ENCODE measurements around the gene MPDU1.

Gene MPDU1

DNA sequence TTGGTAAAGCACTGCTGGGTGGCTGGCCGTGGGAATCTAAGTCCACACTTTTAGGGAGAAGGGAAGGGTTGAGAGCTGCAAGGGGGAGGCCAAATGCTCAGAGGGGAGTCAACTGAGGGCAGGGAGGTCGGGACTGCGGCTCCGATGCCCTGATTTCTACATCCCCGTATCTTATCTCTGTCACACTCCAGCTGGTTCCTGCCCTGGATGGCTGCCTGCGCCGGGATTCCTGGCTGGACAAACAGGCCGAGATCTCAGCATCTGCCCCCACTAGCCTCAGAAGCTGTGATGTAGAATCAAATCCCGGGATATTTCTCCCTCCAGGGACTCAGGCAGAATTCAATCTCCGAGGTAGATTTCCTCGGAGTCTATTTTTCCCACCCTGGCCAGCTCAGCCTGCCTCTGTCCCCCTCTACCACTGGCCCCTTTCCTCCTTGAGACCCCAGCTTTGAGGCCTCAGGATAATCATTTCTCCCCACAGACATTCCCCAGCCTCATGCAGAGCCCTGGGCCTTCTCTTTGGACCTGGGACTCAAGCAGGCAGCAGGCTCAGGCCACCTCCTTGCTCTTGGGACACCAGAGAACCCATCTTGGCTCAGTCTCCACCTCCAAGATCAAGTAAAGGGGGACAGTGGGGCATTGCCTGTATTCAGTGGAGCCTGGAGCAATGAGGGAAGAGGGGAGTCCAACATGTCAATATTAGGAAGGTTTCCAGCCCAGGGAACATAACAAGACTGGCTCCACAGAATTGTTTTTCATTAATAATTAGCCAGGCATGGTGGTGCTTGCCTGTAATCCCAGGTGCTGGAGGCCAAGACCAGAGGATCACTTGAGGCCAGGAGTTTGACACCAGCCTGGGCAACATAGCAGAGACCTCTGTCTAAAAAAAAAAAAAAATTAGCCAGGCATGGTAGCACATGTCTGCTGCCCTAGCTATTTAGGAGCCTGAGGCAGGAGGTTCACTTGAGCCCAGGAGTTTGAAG, 48.0 kb downstream of the MPDU1 start:
- H3K4me2 ChIP-seq = no peak overlapping the region
- H2AFZ ChIP-seq (ENCODE audit: low read depth) = no peak overlapping the region
- TF ChIP-seq, protein P1, sequence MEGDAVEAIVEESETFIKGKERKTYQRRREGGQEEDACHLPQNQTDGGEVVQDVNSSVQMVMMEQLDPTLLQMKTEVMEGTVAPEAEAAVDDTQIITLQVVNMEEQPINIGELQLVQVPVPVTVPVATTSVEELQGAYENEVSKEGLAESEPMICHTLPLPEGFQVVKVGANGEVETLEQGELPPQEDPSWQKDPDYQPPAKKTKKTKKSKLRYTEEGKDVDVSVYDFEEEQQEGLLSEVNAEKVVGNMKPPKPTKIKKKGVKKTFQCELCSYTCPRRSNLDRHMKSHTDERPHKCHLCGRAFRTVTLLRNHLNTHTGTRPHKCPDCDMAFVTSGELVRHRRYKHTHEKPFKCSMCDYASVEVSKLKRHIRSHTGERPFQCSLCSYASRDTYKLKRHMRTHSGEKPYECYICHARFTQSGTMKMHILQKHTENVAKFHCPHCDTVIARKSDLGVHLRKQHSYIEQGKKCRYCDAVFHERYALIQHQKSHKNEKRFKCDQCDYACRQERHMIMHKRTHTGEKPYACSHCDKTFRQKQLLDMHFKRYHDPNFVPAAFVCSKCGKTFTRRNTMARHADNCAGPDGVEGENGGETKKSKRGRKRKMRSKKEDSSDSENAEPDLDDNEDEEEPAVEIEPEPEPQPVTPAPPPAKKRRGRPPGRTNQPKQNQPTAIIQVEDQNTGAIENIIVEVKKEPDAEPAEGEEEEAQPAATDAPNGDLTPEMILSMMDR (conservative IDR thresholded peaks at IDR 0.05; ENCODE audit: low read depth, low read length) = no peak
- no peaks in the 10 kb centered on the region for H4K20me1 ChIP-seq (ENCODE audit: insufficient read depth)
- peaks cover 3% of the 10 kb centered on the region for H3K4me1 ChIP-seq (ENCODE audit: low read depth, poor library complexity, severe bottlenecking)
- no peaks in the 10 kb centered on the region for H3K27me3 ChIP-seq (ENCODE audit: insufficient read depth, low read depth)
- no peak overlapping the region for H3K4me3 ChIP-seq (IDR thresholded peaks at IDR 0.05; ENCODE audit: insufficient read depth, low read depth, low read length)
- H3K79me2 ChIP-seq (ENCODE audit: insufficient read depth, low read depth) = no peaks in the 10 kb centered on the region
- no peak overlapping the region for H3K9ac ChIP-seq
- no peak overlapping the region for H3K27ac ChIP-seq
- no peaks in the 10 kb centered on the region for H3K36me3 ChIP-seq (ENCODE audit: insufficient read depth)

DNA sequence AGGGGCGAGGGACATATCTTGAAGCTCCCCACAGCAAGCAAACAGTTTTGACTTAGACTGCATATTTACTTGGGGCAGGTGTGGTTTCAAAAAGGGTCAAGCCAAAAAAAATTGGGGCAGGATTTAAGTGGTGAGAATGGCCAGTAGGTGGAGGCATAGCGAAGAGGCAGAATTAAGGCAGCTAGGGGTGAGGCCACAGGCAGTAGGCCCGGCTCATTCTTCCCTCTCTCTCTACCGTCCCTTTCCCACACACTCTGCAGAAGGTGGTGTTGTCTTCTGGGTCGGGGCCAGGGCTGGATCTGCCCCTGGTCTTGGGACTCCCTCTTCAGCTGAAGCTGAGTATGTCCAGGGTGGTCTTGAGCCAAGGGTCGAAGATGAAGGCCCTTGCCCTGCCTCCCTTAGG, 48.8 kb downstream of the MPDU1 start:
- Histone ChIP-seq H3K27me3 (ENCODE audit: insufficient read depth, low read depth) (no peaks in the 10 kb centered on the region), H3K4me1 (ENCODE audit: low read depth, poor library complexity, severe bottlenecking) (peaks cover 3% of the 10 kb centered on the region), H3K4me2 (no peak overlapping the region), H3K27ac (no peak overlapping the region), H3K4me3 (IDR thresholded peaks at IDR 0.05; ENCODE audit: insufficient read depth, low read depth, low read length) (no peak overlapping the region), H4K20me1 (ENCODE audit: insufficient read depth) (no peaks in the 10 kb centered on the region), H2AFZ (ENCODE audit: low read depth) (no peak overlapping the region), H3K9ac (no peak overlapping the region), H3K79me2 (ENCODE audit: insufficient read depth, low read depth) (no peaks in the 10 kb centered on the region), H3K36me3 (ENCODE audit: insufficient read depth) (no peaks in the 10 kb centered on the region)
- TF ChIP-seq, protein P1 (conservative IDR thresholded peaks at IDR 0.05; ENCODE audit: low read depth, low read length) = no peak

DNA sequence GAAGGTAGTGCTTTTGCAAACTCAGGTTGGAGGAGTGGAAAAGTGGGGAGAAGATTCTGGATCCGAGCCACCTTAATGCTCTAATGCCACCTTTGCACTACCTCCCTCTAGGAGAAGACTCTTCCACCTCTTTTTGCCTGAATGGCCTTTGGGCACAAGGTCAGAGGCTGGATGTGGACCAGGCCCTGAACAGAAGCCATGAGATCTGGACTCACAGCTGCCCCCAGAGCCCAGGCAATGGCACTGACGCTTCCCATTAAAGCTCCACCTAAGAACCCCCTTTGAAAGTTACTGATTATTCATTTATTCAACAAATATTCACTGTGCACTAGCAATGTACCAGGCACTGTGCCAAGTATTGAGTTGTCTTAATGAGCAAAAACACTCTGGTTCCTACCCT, 49.4 kb downstream of the MPDU1 start:
- no peak overlapping the region for H3K4me2 ChIP-seq
- H3K27ac ChIP-seq = no peak overlapping the region
- no peaks in the 10 kb centered on the region for H3K79me2 ChIP-seq (ENCODE audit: insufficient read depth, low read depth)
- no peak overlapping the region for H3K9ac ChIP-seq
- peaks cover 3% of the 10 kb centered on the region for H3K4me1 ChIP-seq (ENCODE audit: low read depth, poor library complexity, severe bottlenecking)
- H4K20me1 ChIP-seq (ENCODE audit: insufficient read depth) = no peaks in the 10 kb centered on the region
- no peaks in the 10 kb centered on the region for H3K36me3 ChIP-seq (ENCODE audit: insufficient read depth)
- TF ChIP-seq, protein P1 (conservative IDR thresholded peaks at IDR 0.05; ENCODE audit: low read depth, low read length) = no peak
- H3K27me3 ChIP-seq (ENCODE audit: insufficient read depth, low read depth) = no peaks in the 10 kb centered on the region
- no peak overlapping the region for H3K4me3 ChIP-seq (IDR thresholded peaks at IDR 0.05; ENCODE audit: insufficient read depth, low read depth, low read length)
- no peak overlapping the region for H2AFZ ChIP-seq (ENCODE audit: low read depth)

DNA sequence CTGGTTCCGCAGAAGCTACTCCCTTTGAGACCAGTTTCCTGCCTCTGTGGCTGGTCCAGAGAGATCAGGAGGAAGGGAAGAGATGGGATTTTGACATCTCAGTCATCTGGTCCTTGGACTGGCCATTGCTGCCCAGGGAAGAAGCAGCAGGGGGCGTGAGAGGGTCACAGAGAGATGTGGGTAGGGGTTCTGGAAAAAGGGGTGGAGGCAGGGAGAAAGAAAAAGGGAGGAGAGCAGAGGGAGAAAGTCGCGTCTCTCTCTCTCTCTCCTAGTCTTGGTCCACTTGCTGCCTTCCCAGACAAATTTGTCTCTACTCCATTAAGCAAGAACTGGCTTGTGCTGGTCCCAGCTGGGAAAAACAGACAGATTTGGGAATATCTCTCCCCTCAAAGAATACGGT, 50.7 kb downstream of the MPDU1 start:
- TF ChIP-seq, protein P1 (conservative IDR thresholded peaks at IDR 0.05; ENCODE audit: low read depth, low read length) = no peak
- H4K20me1 ChIP-seq (ENCODE audit: insufficient read depth) = no peaks in the 10 kb centered on the region
- H2AFZ ChIP-seq (ENCODE audit: low read depth) = no peak overlapping the region
- H3K27ac ChIP-seq = no peak overlapping the region
- H3K9ac ChIP-seq = no peak overlapping the region
- H3K4me1 ChIP-seq (ENCODE audit: low read depth, poor library complexity, severe bottlenecking) = peaks cover 3% of the 10 kb centered on the region
- no peaks in the 10 kb centered on the region for H3K36me3 ChIP-seq (ENCODE audit: insufficient read depth)
- no peak overlapping the region for H3K4me3 ChIP-seq (IDR thresholded peaks at IDR 0.05; ENCODE audit: insufficient read depth, low read depth, low read length)
- no peak overlapping the region for H3K4me2 ChIP-seq
- H3K27me3 ChIP-seq (ENCODE audit: insufficient read depth, low read depth) = no peaks in the 10 kb centered on the region
- no peaks in the 10 kb centered on the region for H3K79me2 ChIP-seq (ENCODE audit: insufficient read depth, low read depth)
